WTC11 (cell line): ENCODE results near the gene ZFP92. TPM values are rescaled to one million over a fixed set of nuclear protein-coding genes. Genes with fewer than 3 reads are reported as not detected.

Experiments
- ATAC-seq: fragments of 200-7000 bp; cut with Tn5 transposase; 2 replicates; pipeline ENCODE4 v1.10.0; 2021; ENCODE audit warnings: mild to moderate bottlenecking, moderate library complexity
- CTCF ChIA-PET: fragments of 300-600 bp; sonication (Branson Sonifier 250); formaldehyde crosslinking; loops from one replicate; lab custom pipeline; 2021; ENCODE audit warnings: antibody characterized with exemption; lab: Charles Lee
- POLR2A ChIA-PET: fragments of 350-600 bp; sonication (Branson Sonifier 250); formaldehyde crosslinking; loops from one replicate; lab custom pipeline; 2021; ENCODE audit warnings: antibody characterized with exemption; lab: Charles Lee
- DNase-seq: peaks from one replicate; pipeline ENCODE4 v3.0.0; 2021; ENCODE audit warnings: low spot score
- H3K27ac Mint-ChIP-seq: 2 replicates; pipeline ENCODE4 v1.8.0; 2021; ENCODE audit warnings: mixed read lengths
- H3K27me3 Mint-ChIP-seq: 2 replicates; pipeline ENCODE4 v1.8.0; 2021; ENCODE audit warnings: low read depth, mild to moderate bottlenecking, moderate library complexity, mixed read lengths
- H3K36me3 Mint-ChIP-seq: 2 replicates; pipeline ENCODE4 v1.8.0; 2021; ENCODE audit warnings: mixed read lengths
- H3K4me1 Mint-ChIP-seq: 2 replicates; pipeline ENCODE4 v1.8.0; 2022; ENCODE audit warnings: mixed read lengths
- H3K4me3 Mint-ChIP-seq: 2 replicates; pipeline ENCODE4 v1.8.0; 2021; ENCODE audit warnings: mild to moderate bottlenecking, moderate library complexity, mixed read lengths
- H3K9me3 Mint-ChIP-seq: 2 replicates; pipeline ENCODE4 v1.8.0; 2021; ENCODE audit warnings: mixed read lengths
- AR ChIP-seq: fragments of 250-450 bp; sonication (Bioruptor Pico); IDR thresholded peaks from 2 replicates; pipeline ENCODE4 v1.9.0; 2021; ENCODE audit warnings: mild to moderate bottlenecking
- ATF1 ChIP-seq: sonication (generic); formaldehyde crosslinking; IDR thresholded peaks from 2 replicates; pipeline ENCODE4 v1.8.1; 2023; ENCODE audit warnings: mild to moderate bottlenecking, moderate library complexity, missing genetic modification reagents
- ATF3 ChIP-seq: sonication (generic); formaldehyde crosslinking; conservative IDR thresholded peaks from 2 replicates; pipeline ENCODE4 v1.8.1; 2022; ENCODE audit warnings: mild to moderate bottlenecking, missing genetic modification reagents
- CREB1 ChIP-seq: sonication (generic); formaldehyde crosslinking; IDR thresholded peaks from 2 replicates; pipeline ENCODE4 v1.8.0; 2023; ENCODE audit warnings: mild to moderate bottlenecking, missing genetic modification reagents
- ELF4 ChIP-seq: sonication (generic); formaldehyde crosslinking; IDR thresholded peaks from 2 replicates; pipeline ENCODE4 v1.8.1; 2022; ENCODE audit warnings: low read depth, mild to moderate bottlenecking, moderate library complexity, missing genetic modification reagents
- ESRRA ChIP-seq: sonication (generic); formaldehyde crosslinking; IDR thresholded peaks from 2 replicates; pipeline ENCODE4 v1.8.1; 2022; ENCODE audit warnings: mild to moderate bottlenecking, missing genetic modification reagents, borderline replicate concordance
- FOXJ3 ChIP-seq: sonication (generic); formaldehyde crosslinking; IDR thresholded peaks from 2 replicates; pipeline ENCODE4 v1.9.0; 2021; ENCODE audit warnings: missing genetic modification reagents, mild to moderate bottlenecking, borderline replicate concordance
- IRF2 ChIP-seq: sonication (generic); formaldehyde crosslinking; IDR thresholded peaks from 2 replicates; pipeline ENCODE4 v1.8.0; 2022; ENCODE audit warnings: low read depth, missing genetic modification reagents, borderline replicate concordance
- JUN ChIP-seq: sonication (generic); formaldehyde crosslinking; IDR thresholded peaks from 2 replicates; pipeline ENCODE4 v1.8.0; 2023; ENCODE audit warnings: mild to moderate bottlenecking, missing genetic modification reagents
- OVOL2 ChIP-seq: fragments of 250-450 bp; sonication (Bioruptor Pico); IDR thresholded peaks from 2 replicates; pipeline ENCODE4 v1.9.0; 2021; ENCODE audit warnings: mild to moderate bottlenecking, borderline replicate concordance
- PREB ChIP-seq: sonication (generic); formaldehyde crosslinking; IDR thresholded peaks from 2 replicates; pipeline ENCODE4 v1.8.1; 2022; ENCODE audit warnings: mild to moderate bottlenecking, missing genetic modification reagents, moderate library complexity, borderline replicate concordance
- SMAD3 ChIP-seq: sonication (generic); formaldehyde crosslinking; IDR thresholded peaks from 2 replicates; pipeline ENCODE4 v1.8.0; 2022; ENCODE audit warnings: missing genetic modification reagents, mild to moderate bottlenecking, borderline replicate concordance
- SOX15 ChIP-seq: fragments of 250-450 bp; sonication (Bioruptor Pico); IDR thresholded peaks from 2 replicates; pipeline ENCODE4 v1.9.0; 2021; ENCODE audit warnings: mild to moderate bottlenecking
- TEAD4 ChIP-seq: sonication (generic); formaldehyde crosslinking; IDR thresholded peaks from 2 replicates; pipeline ENCODE4 v1.8.0; 2022; ENCODE audit warnings: mild to moderate bottlenecking, missing genetic modification reagents
- USF1 ChIP-seq: sonication (generic); formaldehyde crosslinking; IDR thresholded peaks from 2 replicates; pipeline ENCODE4 v1.8.0; 2022; ENCODE audit warnings: mild to moderate bottlenecking, missing genetic modification reagents
- ZNF121 ChIP-seq: sonication (generic); formaldehyde crosslinking; IDR thresholded peaks from 2 replicates; pipeline ENCODE4 v1.8.0; 2023; ENCODE audit warnings: missing genetic modification reagents
- ZNF219 ChIP-seq: sonication (generic); formaldehyde crosslinking; IDR thresholded peaks from 2 replicates; pipeline ENCODE4 v1.8.0; 2023; ENCODE audit warnings: missing genetic modification reagents, mild to moderate bottlenecking, borderline replicate concordance
- ZNF317 ChIP-seq: sonication (generic); formaldehyde crosslinking; IDR thresholded peaks from 2 replicates; pipeline ENCODE4 v1.8.1; 2023; ENCODE audit warnings: low read depth, mild to moderate bottlenecking, moderate library complexity, missing genetic modification reagents, borderline replicate concordance
- ZNF416 ChIP-seq: fragments of 250-450 bp; sonication (Bioruptor Pico); IDR thresholded peaks from 2 replicates; pipeline ENCODE4 v1.9.0; 2021; ENCODE audit warnings: mild to moderate bottlenecking, inconsistent platforms
- ZNF423 ChIP-seq: fragments of 250-450 bp; sonication (Bioruptor Pico); IDR thresholded peaks from 2 replicates; pipeline ENCODE4 v2.1.2; 2022; ENCODE audit warnings: mild to moderate bottlenecking, moderate library complexity
- ZNF425 ChIP-seq: fragments of 250-450 bp; sonication (Bioruptor Pico); conservative IDR thresholded peaks from 2 replicates; pipeline ENCODE4 v1.9.0; 2021; ENCODE audit warnings: mild to moderate bottlenecking
- ZNF512 ChIP-seq: sonication (generic); formaldehyde crosslinking; IDR thresholded peaks from 2 replicates; pipeline ENCODE4 v1.8.1; 2022; ENCODE audit warnings: missing genetic modification reagents, borderline replicate concordance
- ZSCAN18 ChIP-seq: fragments of 250-450 bp; sonication (Bioruptor Pico); IDR thresholded peaks from 2 replicates; pipeline ENCODE4 v2.1.2; 2022; ENCODE audit warnings: mild to moderate bottlenecking, moderate library complexity
- total RNA-seq: library from RNA; stranded (reverse); gene quantifications from 3 replicates; pipeline ENCODE4 v1.2.3, GENCODE V29; 2021

Gene ZFP92
- total RNA-seq, 1 experiment from 2014 or later: 0.31 TPM

GRCh38 chrX:153395613-153396319 lies 15.5 kb upstream of the ZFP92 start (continued):
- TF ChIP-seq ZNF317 (CRISPR knock-in tag) (no peak), ZNF512 (no peak), OVOL2 (CRISPR knock-in tag) (no peak), ZSCAN18 (CRISPR knock-in tag) (no peak), SMAD3 (no peak), ZNF219 (CRISPR knock-in tag) (no peak), JUN (no peak), SOX15 (CRISPR knock-in tag) (no peak), FOXJ3 (CRISPR knock-in tag) (no peak), ZNF423 (CRISPR knock-in tag) (no peak), ESRRA (CRISPR knock-in tag) (no peak)

- POLR2A ChIA-PET: no interaction called here
- Mint-ChIP-seq H3K36me3 (no peaks in the 10 kb centered on the region), H3K9me3 (peaks cover 5% of the 10 kb centered on the region; the same call in 1 of the 2 replicates), H3K4me3 (no peak overlapping the region), H3K4me1 (no peaks in the 10 kb centered on the region), H3K27me3 (peaks cover 5% of the 10 kb centered on the region; the same call in 1 of the 2 replicates), H3K27ac (no peak overlapping the region)
- CTCF ChIA-PET: no interaction called here
- ATAC-seq (no peak), DNase-seq (no peak)
- TF ChIP-seq IRF2 (CRISPR knock-in tag): no peak
- TF ChIP-seq AR (CRISPR knock-in tag): no peak
- no peak for TF ChIP-seq ATF3 (CRISPR knock-in tag)
- TF ChIP-seq CREB1 (CRISPR knock-in tag): no peak
- TF ChIP-seq ZNF121 (CRISPR knock-in tag): no peak
- no peak for TF ChIP-seq ZNF416
- TF ChIP-seq TEAD4: no peak
- no peak for TF ChIP-seq USF1
- TF ChIP-seq ZNF425 (CRISPR knock-in tag): no peak
- no peak for TF ChIP-seq ATF1 (CRISPR knock-in tag)
- TF ChIP-seq ELF4: no peak
- TF ChIP-seq PREB (CRISPR knock-in tag): no peak
These were observed 14.7 kb upstream of the ZFP92 start for GRCh38 chrX:153396320-153397195.
